Hepatocyte (in vitro differentiated cells): Measurements from ENCODE around the gene NLK. TPM values are rescaled to one million over a fixed set of nuclear protein-coding genes. Genes with fewer than 3 reads are reported as not detected.
"Not testable (repeated sequence)": the region's sequence is repeated elsewhere in the genome, so short reads cannot be mapped to it uniquely, and the experiment has no call there.

ENCODE experiments used
- DNase-seq: peaks from one replicate; pipeline ENCODE4 v3.0.0-alpha.2; 2016; ENCODE audit warnings: low spot score
- H2AFZ ChIP-seq: fragments of 200-600 bp; sonication (generic); 2 replicates; pipeline ENCODE4 v1.6.0; 2016; ENCODE audit warnings: antibody characterized with exemption, mild to moderate bottlenecking
- H3K27ac ChIP-seq: fragments of 200-600 bp; sonication (generic); 2 replicates; pipeline ENCODE4 v1.5.1; 2016; ENCODE audit warnings: mild to moderate bottlenecking
- H3K27me3 ChIP-seq: fragments of 200-600 bp; sonication (generic); 2 replicates; pipeline ENCODE4 v1.6.1; 2016
- H3K36me3 ChIP-seq: fragments of 200-600 bp; sonication (generic); replicated peaks from 2 replicates; pipeline ENCODE4 v1.5.1; 2016; ENCODE audit warnings: low read depth; ENCODE audit not compliant: insufficient read depth
- H3K4me1 ChIP-seq: fragments of 200-600 bp; sonication (generic); 2 replicates; pipeline ENCODE4 v1.5.1; 2016; ENCODE audit warnings: mild to moderate bottlenecking, moderate library complexity; ENCODE audit not compliant: insufficient read depth
- H3K4me2 ChIP-seq: fragments of 200-600 bp; sonication (generic); 2 replicates; pipeline ENCODE4 v1.6.0; 2016
- H3K4me3 ChIP-seq: fragments of 200-600 bp; sonication (generic); 2 replicates; pipeline ENCODE4 v1.5.1; 2016; ENCODE audit warnings: mild to moderate bottlenecking
- H3K79me2 ChIP-seq: fragments of 200-600 bp; sonication (generic); 2 replicates; pipeline ENCODE4 v1.6.0; 2017; ENCODE audit warnings: mild to moderate bottlenecking
- H3K9me2 ChIP-seq: fragments of 200-600 bp; sonication (generic); replicated peaks from 2 replicates; pipeline ENCODE4 v1.6.0; 2017; ENCODE audit warnings: mild to moderate bottlenecking; ENCODE audit not compliant: insufficient read depth
- H3K9me3 ChIP-seq: fragments of 200-600 bp; sonication (generic); 2 replicates; pipeline ENCODE4 v1.5.1; 2016; ENCODE audit warnings: low read depth, mild to moderate bottlenecking
- H4K20me1 ChIP-seq: fragments of 200-600 bp; sonication (generic); 2 replicates; pipeline ENCODE4 v1.6.0; 2016; ENCODE audit warnings: mild to moderate bottlenecking; ENCODE audit not compliant: insufficient read depth, poor library complexity, severe bottlenecking
- CTCF ChIP-seq: fragments of 200-600 bp; sonication (generic); IDR thresholded peaks from 2 replicates; pipeline ENCODE4 v1.5.1; 2016; ENCODE audit warnings: antibody characterized with exemption, mild to moderate bottlenecking; ENCODE audit not compliant: poor library complexity
- EZH2 ChIP-seq: fragments of 200-600 bp; sonication (generic); IDR thresholded peaks from 2 replicates; pipeline ENCODE4 v1.6.1; 2016; ENCODE audit warnings: antibody characterized with exemption, mild to moderate bottlenecking, borderline replicate concordance
- EZH2phosphoT487 ChIP-seq: fragments of 200-600 bp; sonication (generic); IDR thresholded peaks from one replicate; pipeline ENCODE4 v1.6.1; 2018; ENCODE audit warnings: antibody characterized with exemption, mild to moderate bottlenecking, low read depth, moderate library complexity; ENCODE audit not compliant: unreplicated experiment, severe bottlenecking
- whole genome bisulfite sequencing: methylation state at CpG from one replicate; pipeline ENCODE4 v1.1.6; 2016; ENCODE audit warnings: low lambda C conversion rate; ENCODE audit errors: missing lambda C conversion rate; 5-methylcytosine and 5-hydroxymethylcytosine counted together
- polyA plus RNA-seq: library from polyadenylated mRNA; unstranded; fragments of >200 nt; fragmentation: Nextera tagmentation; extraction: Ambion mirVana; gene quantifications from 2 replicates; pipeline ENCODE4 v1.2.1, GENCODE V29; 2016
- total RNA-seq: library from RNA; depleted of rRNA; stranded (reverse); fragments of >200 nt; gene quantifications from 2 replicates; pipeline ENCODE4 v1.2.3, GENCODE V29; 2014

NLK gene
- total and polyA plus RNA-seq, 2 experiments from 2014 or later: 5.2 to 24.9 TPM

- no peak for DNase-seq
- no peaks in the 10 kb centered on the region for H3K9me3 ChIP-seq
- no peak overlapping the region for H2AFZ ChIP-seq
- 79% methylated on average over 8 of the region's 8 CpGs for WGBS
- H3K27me3 ChIP-seq: no peaks in the 10 kb centered on the region
- H3K36me3 ChIP-seq: no peaks in the 10 kb centered on the region
- H3K4me3 ChIP-seq: no peak overlapping the region
- H3K9me2 ChIP-seq: no peaks in the 10 kb centered on the region
- no peak overlapping the region for H3K4me2 ChIP-seq
- H3K27ac ChIP-seq: no peak overlapping the region
- no peaks in the 10 kb centered on the region for H4K20me1 ChIP-seq
- no peaks in the 10 kb centered on the region for H3K79me2 ChIP-seq
- TF ChIP-seq EZH2: no peak
- TF ChIP-seq CTCF: no peak
- TF ChIP-seq EZH2phosphoT487: no peak
- H3K4me1 ChIP-seq: no peaks in the 10 kb centered on the region
These were observed 8.3 kb upstream of the NLK start for GRCh38 chr17:28033972-28034714.

DNA sequence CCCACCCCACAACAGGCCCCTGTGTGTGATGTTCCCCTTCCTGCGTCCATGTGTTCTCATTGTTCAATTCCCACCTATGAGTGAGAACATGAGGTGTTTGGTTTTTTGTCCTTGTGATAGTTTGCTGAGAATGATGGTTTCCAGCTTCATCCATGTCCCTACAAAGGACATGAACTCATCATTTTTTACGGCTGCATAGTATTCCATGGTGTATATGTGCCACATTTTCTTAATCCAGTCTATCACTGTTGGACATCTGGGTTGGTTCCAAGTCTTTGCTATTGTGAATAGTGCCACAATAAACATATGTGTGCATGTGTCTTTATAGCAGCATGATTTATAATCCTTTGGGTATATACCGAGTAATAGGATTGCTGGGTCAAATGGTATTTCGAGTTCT lies 7.0 kb upstream of the NLK start:
- H3K9me3 ChIP-seq: not testable (repeated sequence)

GRCh38 chr17:28035884-28036283 lies 6.6 kb upstream of the NLK start:
- not testable (repeated sequence) for H3K9me2 ChIP-seq, H3K27me3 ChIP-seq, H3K27ac ChIP-seq, H3K4me2 ChIP-seq, H2AFZ ChIP-seq, H3K36me3 ChIP-seq, DNase-seq, H3K4me3 ChIP-seq, H4K20me1 ChIP-seq, H3K9me3 ChIP-seq, H3K79me2 ChIP-seq, H3K4me1 ChIP-seq
- WGBS: 91% methylated on average over 2 of the region's 2 CpGs

More for the DNA sequence above, 7.0 kb upstream of the NLK start:
- not testable (repeated sequence) for H3K27ac ChIP-seq, H3K36me3 ChIP-seq, H3K4me1 ChIP-seq, H3K27me3 ChIP-seq, H3K4me3 ChIP-seq, H4K20me1 ChIP-seq, H2AFZ ChIP-seq, H3K79me2 ChIP-seq, H3K4me2 ChIP-seq, H3K9me2 ChIP-seq, DNase-seq
- WGBS: 87% methylated on average over 4 of the region's 4 CpGs

DNA sequence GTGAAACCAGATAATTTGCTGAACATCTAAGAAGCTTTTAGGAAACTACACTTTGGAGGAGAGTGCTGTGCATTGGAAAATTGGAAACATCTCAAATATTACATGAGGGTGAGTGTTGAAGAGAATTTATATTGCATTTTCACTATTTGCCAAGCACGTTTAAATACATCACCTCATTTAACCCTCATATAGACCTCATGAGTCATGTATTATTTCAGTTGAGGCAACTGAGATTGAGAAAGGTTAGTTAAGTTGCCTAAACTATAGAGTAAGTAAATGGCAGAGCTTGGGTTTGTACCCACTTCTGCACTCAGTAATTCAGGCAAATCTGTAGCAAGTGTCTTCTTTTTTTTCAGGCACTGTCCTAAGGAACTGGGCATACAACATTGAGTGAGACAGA lies 3.7 kb upstream of the NLK start:
- no peak for DNase-seq
- H3K27ac ChIP-seq: no peak overlapping the region
- H3K4me2 ChIP-seq: no peak overlapping the region
- H4K20me1 ChIP-seq: peaks cover 5% of the 10 kb centered on the region
- WGBS: 64% methylated on average over 1 of the region's 1 CpG
- H3K9me3 ChIP-seq: no peaks in the 10 kb centered on the region
- no peaks in the 10 kb centered on the region for H3K9me2 ChIP-seq
- H3K4me3 ChIP-seq: no peak overlapping the region
- peaks cover 19% of the 10 kb centered on the region for H3K79me2 ChIP-seq
- H3K4me1 ChIP-seq: peaks cover 9% of the 10 kb centered on the region
- no peaks in the 10 kb centered on the region for H3K36me3 ChIP-seq
- H3K27me3 ChIP-seq: no peaks in the 10 kb centered on the region
- no peak overlapping the region for H2AFZ ChIP-seq
- TF ChIP-seq CTCF: no peak
- TF ChIP-seq EZH2phosphoT487: no peak
- no peak for TF ChIP-seq EZH2
